ENCODE data around the gene CMTM8. TPM values are rescaled to one million over a fixed set of nuclear protein-coding genes. Genes with fewer than 3 reads are reported as not detected.

The CMTM8 gene
- total RNA-seq, 4 donors from 2014 or later: 4.8 to 18.3 (median 5.2) TPM

- DNase-seq (ENCODE audit: low spot score): no peak
- no peak for ATAC-seq (ENCODE audit: low FRiP score)
- TF ChIP-seq, protein P1, sequence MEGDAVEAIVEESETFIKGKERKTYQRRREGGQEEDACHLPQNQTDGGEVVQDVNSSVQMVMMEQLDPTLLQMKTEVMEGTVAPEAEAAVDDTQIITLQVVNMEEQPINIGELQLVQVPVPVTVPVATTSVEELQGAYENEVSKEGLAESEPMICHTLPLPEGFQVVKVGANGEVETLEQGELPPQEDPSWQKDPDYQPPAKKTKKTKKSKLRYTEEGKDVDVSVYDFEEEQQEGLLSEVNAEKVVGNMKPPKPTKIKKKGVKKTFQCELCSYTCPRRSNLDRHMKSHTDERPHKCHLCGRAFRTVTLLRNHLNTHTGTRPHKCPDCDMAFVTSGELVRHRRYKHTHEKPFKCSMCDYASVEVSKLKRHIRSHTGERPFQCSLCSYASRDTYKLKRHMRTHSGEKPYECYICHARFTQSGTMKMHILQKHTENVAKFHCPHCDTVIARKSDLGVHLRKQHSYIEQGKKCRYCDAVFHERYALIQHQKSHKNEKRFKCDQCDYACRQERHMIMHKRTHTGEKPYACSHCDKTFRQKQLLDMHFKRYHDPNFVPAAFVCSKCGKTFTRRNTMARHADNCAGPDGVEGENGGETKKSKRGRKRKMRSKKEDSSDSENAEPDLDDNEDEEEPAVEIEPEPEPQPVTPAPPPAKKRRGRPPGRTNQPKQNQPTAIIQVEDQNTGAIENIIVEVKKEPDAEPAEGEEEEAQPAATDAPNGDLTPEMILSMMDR (IDR thresholded peaks at IDR 0.05): no peak
Measured at GRCh38 chr3:32395496-32395895, 157.0 kb downstream of the CMTM8 start.

DNA sequence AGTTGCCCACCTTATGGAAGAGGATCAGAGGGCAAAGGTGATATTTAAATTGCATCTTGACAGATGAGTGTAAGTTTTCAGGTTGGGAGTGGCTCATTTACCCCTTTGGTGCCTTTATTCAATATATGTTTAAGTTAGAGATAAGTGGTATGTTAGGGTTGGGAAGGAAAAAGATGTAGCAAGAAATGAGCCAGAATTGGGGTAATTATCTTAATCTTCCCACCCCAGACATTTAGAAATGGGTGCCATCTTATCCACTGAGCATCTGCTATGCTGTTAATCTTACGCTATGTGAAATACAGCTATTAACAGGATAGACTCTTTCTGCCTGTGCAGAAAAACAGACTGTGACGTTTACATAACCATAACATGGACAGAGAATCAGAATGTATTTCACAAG, 159.5 kb downstream of the CMTM8 start:
- TF ChIP-seq, protein P1 (IDR thresholded peaks at IDR 0.05): no peak
- ATAC-seq (ENCODE audit: low FRiP score) (no peak), DNase-seq (ENCODE audit: low spot score) (no peak)

DNA sequence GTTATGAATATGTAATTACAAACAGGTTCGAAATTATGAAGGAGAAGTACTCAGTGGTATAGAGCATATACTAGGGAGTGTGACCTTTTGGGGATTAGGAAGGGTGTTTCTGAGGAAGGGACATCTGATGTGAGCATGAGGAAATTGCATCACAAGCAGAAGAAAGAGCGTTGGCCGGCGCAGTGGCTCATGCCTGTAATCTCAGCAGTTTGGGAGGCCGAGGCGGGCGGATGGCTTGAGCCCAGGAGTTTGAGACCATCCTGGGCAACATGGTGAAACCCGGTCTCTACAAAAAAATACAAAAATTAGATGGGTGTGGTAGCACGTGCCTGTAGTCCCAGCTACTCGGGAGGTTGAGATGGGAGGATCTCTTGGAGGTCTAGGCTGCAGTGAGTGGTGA, 160.1 kb downstream of the CMTM8 start:
- DNase-seq (ENCODE audit: low spot score) (no peak), ATAC-seq (ENCODE audit: low FRiP score) (no peak)
- TF ChIP-seq, protein P1 (IDR thresholded peaks at IDR 0.05): peak in 1 of 3 donors; percentile 2

GRCh38 chr3:32399030-32399620, 160.6 kb downstream of the CMTM8 start:
- DNase-seq (ENCODE audit: low spot score) (no peak), ATAC-seq (ENCODE audit: low FRiP score) (no peak)
- TF ChIP-seq, protein P1 (IDR thresholded peaks at IDR 0.05): peak in 1 of 3 donors; percentile 0

DNA sequence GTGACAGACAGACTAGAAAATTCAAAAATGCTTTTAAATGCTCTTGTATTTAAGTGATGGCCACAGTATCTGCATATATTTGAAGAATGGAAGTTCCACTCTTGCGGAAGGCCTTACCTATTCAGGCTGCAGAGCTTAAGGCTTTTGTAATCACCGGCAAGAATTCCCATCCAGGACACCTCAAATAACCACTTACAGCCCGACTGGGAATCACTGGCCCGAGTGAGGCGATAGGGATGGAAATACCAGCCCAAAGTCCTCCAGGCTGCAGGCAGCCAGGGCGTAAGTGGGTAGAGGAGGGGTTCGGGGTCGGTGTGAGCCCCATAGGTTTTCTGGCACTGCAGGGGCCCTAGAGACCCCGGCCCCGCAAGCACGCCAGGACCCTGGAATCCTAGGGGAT, 162.6 kb downstream of the CMTM8 start:
- ATAC-seq (ENCODE audit: low FRiP score): peak; percentile 34
- TF ChIP-seq, protein P1 (IDR thresholded peaks at IDR 0.05): no peak
- no peak for DNase-seq (ENCODE audit: low spot score)

- DNase-seq (ENCODE audit: low spot score) (no peak), ATAC-seq (ENCODE audit: low FRiP score) (peak; percentile 70)
- TF ChIP-seq, protein P1 (IDR thresholded peaks at IDR 0.05): no peak
Measured at GRCh38 chr3:32401556-32402081, 163.1 kb downstream of the CMTM8 start.

DNA sequence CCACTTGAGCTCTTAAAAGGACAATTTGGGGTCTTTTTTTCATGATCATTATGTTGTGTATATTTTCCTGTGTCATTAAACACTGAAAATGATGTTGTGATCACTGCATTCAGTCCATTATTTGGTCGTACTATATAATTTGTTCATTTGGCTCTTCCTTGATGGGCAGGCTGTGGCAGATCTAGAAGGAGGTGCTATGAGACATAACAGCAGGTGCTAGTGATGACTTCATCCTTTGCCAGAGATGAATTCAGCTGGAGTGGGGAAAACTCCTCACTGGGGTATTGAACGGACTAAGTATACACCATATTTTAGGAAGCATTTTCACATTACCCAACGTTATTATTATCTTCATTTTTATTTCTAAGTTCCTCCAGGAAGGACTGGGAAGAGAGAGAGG, 165.2 kb downstream of the CMTM8 start:
- DNase-seq (ENCODE audit: low spot score): no peak
- TF ChIP-seq, protein P1 (IDR thresholded peaks at IDR 0.05): no peak
- ATAC-seq (ENCODE audit: low FRiP score): no peak

Data from omental fat pad (tissue), 4 donors.